PC-9 (cell line): Measurements from ENCODE around the gene APLF. TPM values are rescaled to one million over a fixed set of nuclear protein-coding genes. Genes with fewer than 3 reads are reported as not detected.
A peak's percentile ranks its signal among the peaks of the same experiment; 100 is the strongest.

ENCODE experiments used
- BruUV-seq: library from RNA; stranded (reverse); fragments of 400-500 nt; replicated peaks from 2 replicates; lab custom pipeline; 2021; lab: Mats Ljungman, UMichigan
- CTCF ChIA-PET: fragments of 300-600 bp; sonication (Branson Sonifier 250); formaldehyde crosslinking; loops from one replicate; lab custom pipeline; 2022; ENCODE audit warnings: antibody characterized with exemption; lab: Charles Lee
- POLR2A ChIA-PET: fragments of 300-600 bp; sonication (Branson Sonifier 250); formaldehyde crosslinking; loops from one replicate; lab custom pipeline; 2022; ENCODE audit warnings: antibody characterized with exemption; ENCODE audit not compliant: unreplicated experiment; lab: Charles Lee
- DNase-seq, 2 experiments: peaks; one replicate each; pipeline versions ENCODE4 v3.0.0 to v3.0.0-alpha.2; 2015 to 2022; ENCODE audit warnings: mixed read lengths in 1 of 2
- H2AFZ ChIP-seq: fragments of 200-600 bp; sonication (generic); 2 replicates; pipeline ENCODE4 v1.8.1; 2017; ENCODE audit warnings: antibody characterized with exemption
- H3F3A ChIP-seq: fragments of 200-600 bp; sonication (generic); 2 replicates; pipeline ENCODE4 v1.8.1; 2017; ENCODE audit warnings: antibody characterized with exemption, mild to moderate bottlenecking, low read depth; ENCODE audit not compliant: insufficient read depth
- H3K27ac ChIP-seq: fragments of 200-600 bp; sonication (generic); 2 replicates; pipeline ENCODE4 v1.6.1; 2016; ENCODE audit warnings: mixed run types
- H3K27me3 ChIP-seq: fragments of 200-600 bp; sonication (generic); 2 replicates; pipeline ENCODE4 v1.6.1; 2016; ENCODE audit warnings: low read depth, mixed run types; ENCODE audit not compliant: insufficient read depth
- H3K36me3 ChIP-seq: fragments of 200-600 bp; sonication (generic); 2 replicates; pipeline ENCODE4 v1.6.1; 2016; ENCODE audit warnings: low read depth, mixed run types
- H3K4me1 ChIP-seq: fragments of 200-600 bp; sonication (generic); replicated peaks from 2 replicates; pipeline ENCODE4 v1.6.1; 2016; ENCODE audit warnings: mixed run types; ENCODE audit not compliant: insufficient read depth
- H3K4me2 ChIP-seq: fragments of 200-600 bp; sonication (generic); 2 replicates; pipeline ENCODE4 v1.6.1; 2017; ENCODE audit warnings: mixed run types
- H3K4me3 ChIP-seq: fragments of 200-600 bp; sonication (generic); 2 replicates; pipeline ENCODE4 v1.6.1; 2016; ENCODE audit warnings: mixed run types
- H3K79me2 ChIP-seq: fragments of 200-600 bp; sonication (generic); 2 replicates; pipeline ENCODE4 v1.6.1; 2017; ENCODE audit warnings: low read depth, mixed run types
- H3K9me2 ChIP-seq: fragments of 200-600 bp; sonication (generic); 2 replicates; pipeline ENCODE4 v1.8.1; 2017; ENCODE audit warnings: mild to moderate bottlenecking; ENCODE audit not compliant: insufficient read depth
- H3K9me3 ChIP-seq: fragments of 200-600 bp; sonication (generic); 2 replicates; pipeline ENCODE4 v1.8.1; 2016; ENCODE audit warnings: low read depth; ENCODE audit not compliant: insufficient read depth
- H4K20me1 ChIP-seq: fragments of 200-600 bp; sonication (generic); 2 replicates; pipeline ENCODE4 v1.8.1; 2017; ENCODE audit not compliant: insufficient read depth
- EZH2 ChIP-seq: fragments of 200-600 bp; sonication (generic); IDR thresholded peaks from 2 replicates; pipeline ENCODE4 v1.8.0; 2017; ENCODE audit warnings: antibody characterized with exemption, low read depth
- intact Hi-C: fragments of 100-400 bp; cut with micrococcal nuclease; formaldehyde crosslinking; loops from one replicate; pipeline ENCODE4 v1.10.0; 2022; ENCODE audit not compliant: unreplicated experiment
- total RNA-seq: library from RNA; stranded (reverse); gene quantifications from 2 replicates; pipeline ENCODE4 v1.2.3, GENCODE V29; 2021
- TF ChIP-seq, protein P1 (sequence below): fragments of 200-600 bp; sonication (generic); conservative IDR thresholded peaks from 2 replicates; pipeline ENCODE4 v1.6.1; 2017; ENCODE audit warnings: mixed run types, antibody characterized with exemption, mild to moderate bottlenecking, moderate library complexity

APLF gene
- total RNA-seq, 1 experiment from 2014 or later: 4.5 TPM

DNA sequence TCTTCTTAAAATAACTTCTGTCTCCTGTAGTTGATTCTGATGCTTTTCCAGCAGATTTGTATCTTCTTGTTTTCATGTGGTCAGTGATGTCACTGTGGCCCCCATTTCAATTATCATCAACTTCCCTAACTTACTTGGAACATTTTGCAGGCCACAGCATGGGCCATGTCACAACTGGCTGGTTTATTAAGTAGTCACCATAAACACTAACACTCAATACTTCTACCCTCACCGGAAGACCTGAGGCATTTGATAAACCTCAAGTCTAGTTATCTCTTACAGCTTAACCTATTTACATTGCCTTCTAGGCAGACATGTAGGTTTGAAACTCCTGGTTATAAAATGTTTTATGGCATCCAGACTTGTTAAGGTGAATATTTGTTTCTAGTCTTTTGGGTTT lies 138.6 kb downstream of the APLF start:
- Histone ChIP-seq H3K4me3 (no peak overlapping the region), H2AFZ (no peak overlapping the region), H3K27ac (no peak overlapping the region), H3K36me3 (no peaks in the 10 kb centered on the region), H3K4me2 (peak overlapping the region; percentile 39; the same call in 1 of the 2 replicates), H3K9me2 (no peaks in the 10 kb centered on the region; the same call in 1 of the 2 replicates), H3K4me1 (no peaks in the 10 kb centered on the region), H3K79me2 (no peaks in the 10 kb centered on the region), H3K27me3 (no peaks in the 10 kb centered on the region), H3F3A (no peaks in the 10 kb centered on the region), H3K9me3 (no peaks in the 10 kb centered on the region), H4K20me1 (no peaks in the 10 kb centered on the region)
- TF ChIP-seq, protein P1, sequence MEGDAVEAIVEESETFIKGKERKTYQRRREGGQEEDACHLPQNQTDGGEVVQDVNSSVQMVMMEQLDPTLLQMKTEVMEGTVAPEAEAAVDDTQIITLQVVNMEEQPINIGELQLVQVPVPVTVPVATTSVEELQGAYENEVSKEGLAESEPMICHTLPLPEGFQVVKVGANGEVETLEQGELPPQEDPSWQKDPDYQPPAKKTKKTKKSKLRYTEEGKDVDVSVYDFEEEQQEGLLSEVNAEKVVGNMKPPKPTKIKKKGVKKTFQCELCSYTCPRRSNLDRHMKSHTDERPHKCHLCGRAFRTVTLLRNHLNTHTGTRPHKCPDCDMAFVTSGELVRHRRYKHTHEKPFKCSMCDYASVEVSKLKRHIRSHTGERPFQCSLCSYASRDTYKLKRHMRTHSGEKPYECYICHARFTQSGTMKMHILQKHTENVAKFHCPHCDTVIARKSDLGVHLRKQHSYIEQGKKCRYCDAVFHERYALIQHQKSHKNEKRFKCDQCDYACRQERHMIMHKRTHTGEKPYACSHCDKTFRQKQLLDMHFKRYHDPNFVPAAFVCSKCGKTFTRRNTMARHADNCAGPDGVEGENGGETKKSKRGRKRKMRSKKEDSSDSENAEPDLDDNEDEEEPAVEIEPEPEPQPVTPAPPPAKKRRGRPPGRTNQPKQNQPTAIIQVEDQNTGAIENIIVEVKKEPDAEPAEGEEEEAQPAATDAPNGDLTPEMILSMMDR: no peak
- TF ChIP-seq EZH2: no peak
- ChIA-PET CTCF (no interaction called here), POLR2A (interaction anchor here (0.6 kb wide), 1 partner anchor 1126 kb away, joined by 5 read pairs; no protein-coding TSS in a partner anchor)
- intact Hi-C loops: no loop called here
- BruUV-seq: no TSS peak
- no peak for DNase-seq

DNA sequence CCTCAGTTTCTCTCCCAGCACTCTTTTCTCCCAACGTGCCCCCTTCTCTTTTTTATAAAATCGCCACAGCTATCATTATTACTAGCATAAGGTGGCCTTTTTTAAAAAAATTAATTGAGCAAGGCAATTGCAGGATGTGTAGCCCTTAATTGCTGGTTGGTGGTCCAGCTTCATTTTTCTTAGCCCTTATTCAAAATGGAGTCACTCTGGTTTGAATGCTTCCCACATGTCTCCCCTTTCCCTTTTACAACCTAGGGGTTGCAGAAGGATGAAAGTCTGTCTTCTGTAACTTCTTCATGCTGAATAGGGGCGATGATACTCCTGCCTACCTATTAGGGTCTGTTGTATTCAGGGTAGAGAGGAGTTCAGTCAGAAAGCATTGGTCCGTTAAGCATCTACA lies 139.4 kb downstream of the APLF start:
- H3K4me3 ChIP-seq: no peak overlapping the region
- H3K27me3 ChIP-seq: no peaks in the 10 kb centered on the region
- POLR2A ChIA-PET: no interaction called here
- intact Hi-C loops: no loop called here
- no peak overlapping the region for H2AFZ ChIP-seq
- no peak overlapping the region for H3K27ac ChIP-seq
- H4K20me1 ChIP-seq: no peaks in the 10 kb centered on the region
- no peak for DNase-seq
- H3K4me2 ChIP-seq: no peak overlapping the region
- H3K9me3 ChIP-seq: no peaks in the 10 kb centered on the region
- no peaks in the 10 kb centered on the region for H3F3A ChIP-seq
- H3K36me3 ChIP-seq: no peaks in the 10 kb centered on the region
- TF ChIP-seq, protein P1: no peak
- no peak for TF ChIP-seq EZH2
- no TSS peak for BruUV-seq
- CTCF ChIA-PET: no interaction called here
- no peaks in the 10 kb centered on the region for H3K4me1 ChIP-seq
- no peaks in the 10 kb centered on the region; the same call in 1 of the 2 replicates for H3K9me2 ChIP-seq
- H3K79me2 ChIP-seq: no peaks in the 10 kb centered on the region

DNA sequence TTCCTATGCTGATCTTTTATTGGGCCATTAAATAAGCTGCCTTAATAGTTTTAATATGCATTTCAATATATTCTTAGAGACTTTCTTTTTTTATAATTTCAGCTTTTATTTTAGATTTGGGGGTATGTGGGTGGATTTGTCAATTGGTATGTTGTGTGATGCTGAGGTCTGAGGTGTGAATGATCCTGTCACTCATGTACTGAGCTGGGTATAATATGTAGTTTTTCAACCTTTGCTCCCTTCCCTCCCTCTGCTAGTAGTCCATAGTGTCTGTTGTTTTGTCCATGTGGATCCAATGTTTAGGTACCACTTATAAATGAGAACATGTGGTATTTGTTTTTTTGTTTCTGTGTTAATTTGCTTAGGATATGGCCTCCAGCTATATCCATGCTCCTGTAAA lies 140.5 kb downstream of the APLF start:
- DNase-seq: no peak
- BruUV-seq: no TSS peak
- H3K27ac ChIP-seq: no peak overlapping the region
- intact Hi-C loops: no loop called here
- TF ChIP-seq EZH2: no peak
- TF ChIP-seq, protein P1: no peak
- POLR2A ChIA-PET: no interaction called here
- H3K9me3 ChIP-seq: no peaks in the 10 kb centered on the region
- no peaks in the 10 kb centered on the region for H4K20me1 ChIP-seq
- H2AFZ ChIP-seq: no peak overlapping the region
- H3K27me3 ChIP-seq: no peaks in the 10 kb centered on the region
- H3K9me2 ChIP-seq: no peaks in the 10 kb centered on the region; the same call in 1 of the 2 replicates
- H3K4me1 ChIP-seq: no peaks in the 10 kb centered on the region
- H3K36me3 ChIP-seq: no peaks in the 10 kb centered on the region
- no peak overlapping the region for H3K4me2 ChIP-seq
- no peaks in the 10 kb centered on the region for H3K79me2 ChIP-seq
- no peaks in the 10 kb centered on the region for H3F3A ChIP-seq
- H3K4me3 ChIP-seq: no peak overlapping the region
- CTCF ChIA-PET: no interaction called here
